ENCODE data around the gene SDK2.
"Not testable (repeated sequence)": the region's sequence is repeated elsewhere in the genome, so short reads cannot be mapped to it uniquely, and the experiment has no call there.

The SDK2 gene

DNA sequence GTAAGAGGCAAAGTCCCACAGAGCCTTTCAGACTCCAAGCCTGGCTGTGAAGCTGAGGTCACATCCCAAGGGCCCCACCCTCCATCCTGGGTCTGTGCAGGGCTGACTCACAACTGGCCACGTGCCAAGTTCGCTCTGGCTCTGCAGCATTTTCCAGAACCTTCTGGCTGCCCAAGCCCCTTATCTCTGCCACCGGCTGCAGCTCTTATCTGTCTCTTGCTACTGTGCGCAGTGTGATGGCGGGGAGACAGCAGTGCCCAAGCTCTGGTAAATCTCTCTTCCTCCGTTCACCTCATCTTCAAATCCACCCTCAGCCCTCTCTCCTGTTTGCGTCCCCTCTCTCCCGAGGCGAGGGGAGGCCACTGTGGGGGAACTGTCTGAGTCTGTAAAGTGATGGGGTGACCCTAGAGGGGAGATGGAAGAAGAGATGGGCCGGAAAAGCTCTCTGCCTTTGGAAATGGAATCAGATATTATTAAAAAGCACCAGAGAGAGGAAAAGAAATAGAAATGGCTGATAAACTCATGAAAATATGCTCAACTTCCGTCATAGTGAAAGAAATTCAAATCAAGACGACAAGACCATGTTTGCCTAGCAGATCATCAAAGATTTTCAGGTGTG is 169.8 kb downstream of the SDK2 start:
- peak; percentile 21 for DNase-seq

DNA sequence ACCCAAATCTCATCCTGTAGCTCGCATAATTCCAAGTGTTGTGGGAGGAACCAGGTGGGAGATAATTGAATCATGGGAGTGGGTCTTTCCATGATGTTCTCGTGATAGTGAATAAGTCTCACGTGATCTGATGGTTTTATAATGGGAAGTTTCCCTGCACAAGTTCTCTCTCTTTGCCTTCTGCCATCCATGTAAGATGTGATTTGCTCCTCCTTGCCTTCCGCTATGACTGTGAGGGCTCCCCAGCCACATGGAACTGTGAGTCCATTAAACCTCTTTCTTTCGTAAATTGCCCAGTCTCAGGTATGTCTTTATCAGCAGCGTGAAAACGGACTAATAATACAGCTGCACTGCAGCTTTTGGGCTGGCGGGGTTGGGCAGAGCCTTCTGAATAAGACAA is 171.5 kb downstream of the SDK2 start:
- DNase-seq = not testable (repeated sequence)

DNA sequence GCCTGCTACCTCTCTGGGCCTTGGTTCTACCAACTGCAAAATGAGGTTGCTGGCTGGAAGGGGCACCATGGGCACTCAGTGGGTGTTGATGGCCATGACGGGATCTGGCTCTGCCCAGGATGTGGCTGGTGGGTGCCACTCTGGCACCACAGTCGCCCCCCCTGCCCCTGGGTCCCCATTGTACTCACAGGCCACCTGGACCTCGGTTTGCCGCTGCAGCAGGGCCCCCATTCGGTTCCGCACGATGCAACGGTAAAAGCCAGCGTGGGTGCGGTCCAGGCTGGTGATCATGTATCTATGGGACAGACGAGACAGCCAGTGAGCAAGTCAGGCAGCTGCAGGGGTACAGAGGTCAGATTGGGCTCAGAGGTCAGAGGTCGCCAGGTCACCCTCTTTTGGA is 172.3 kb downstream of the SDK2 start:
- DNase-seq = no peak

GRCh38 chr17:73470316-73470826 is 173.9 kb downstream of the SDK2 start:
- DNase-seq = no peak

GRCh38 chr17:73469311-73469710 is 174.9 kb downstream of the SDK2 start:
- DNase-seq = no peak

GRCh38 chr17:73468221-73468620 is 176.0 kb downstream of the SDK2 start:
- no peak for DNase-seq

GRCh38 chr17:73467651-73468050 is 176.6 kb downstream of the SDK2 start:
- no peak for DNase-seq

DNA sequence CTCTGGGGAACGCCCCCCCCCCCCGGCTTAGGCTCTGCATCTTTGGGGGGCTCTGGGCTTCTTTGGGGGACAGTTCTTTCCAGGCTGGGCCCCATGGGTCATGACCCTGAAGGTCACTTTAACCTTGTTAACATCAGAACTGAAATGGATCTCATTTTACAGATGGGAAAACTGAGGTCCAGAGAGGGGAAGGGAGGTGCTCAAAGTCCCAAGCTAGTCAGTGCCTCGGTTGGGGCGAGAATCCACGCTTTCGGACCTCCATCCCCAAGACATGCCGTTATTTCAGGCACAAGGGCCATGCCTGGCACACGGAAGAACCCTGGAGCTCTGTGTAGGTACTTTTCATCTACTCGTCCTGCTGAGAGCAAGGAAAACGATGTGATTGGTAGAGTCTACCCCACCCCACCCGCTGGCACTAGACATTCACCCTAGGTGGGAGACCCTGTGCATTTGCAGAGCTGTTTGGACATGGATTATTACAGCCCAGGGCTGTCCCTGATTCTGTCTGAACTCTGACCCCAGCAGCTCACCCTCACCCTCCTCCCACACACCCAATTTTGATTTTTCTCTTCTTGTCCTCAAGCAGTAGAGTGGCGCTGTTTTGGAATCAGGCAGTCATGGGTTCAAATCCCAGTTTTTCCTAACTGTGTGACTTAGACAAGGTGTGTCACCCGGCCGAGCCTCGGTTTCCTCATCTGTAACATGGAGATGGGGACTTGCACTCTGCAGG is 177.4 kb downstream of the SDK2 start:
- DNase-seq = no peak

DNA sequence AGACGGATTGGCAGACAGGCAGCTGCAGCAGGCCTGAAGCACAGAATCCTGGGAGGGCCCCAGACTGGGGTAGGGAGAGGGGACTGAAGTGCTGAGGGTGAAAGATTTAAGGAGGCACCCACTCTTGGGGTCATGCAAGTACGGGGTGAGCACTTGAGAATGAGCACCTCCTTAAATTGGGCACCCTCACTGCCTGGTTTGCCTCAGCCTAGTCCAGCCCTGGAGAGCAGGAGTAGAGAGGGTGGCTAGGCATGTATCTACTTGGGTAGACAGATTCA is 178.4 kb downstream of the SDK2 start:
- no peak for DNase-seq

GRCh38 chr17:73465130-73465952 is 178.9 kb downstream of the SDK2 start:
- DNase-seq = no peak

- DNase-seq = no peak
These were observed 179.8 kb downstream of the SDK2 start for GRCh38 chr17:73464447-73464846.

DNA sequence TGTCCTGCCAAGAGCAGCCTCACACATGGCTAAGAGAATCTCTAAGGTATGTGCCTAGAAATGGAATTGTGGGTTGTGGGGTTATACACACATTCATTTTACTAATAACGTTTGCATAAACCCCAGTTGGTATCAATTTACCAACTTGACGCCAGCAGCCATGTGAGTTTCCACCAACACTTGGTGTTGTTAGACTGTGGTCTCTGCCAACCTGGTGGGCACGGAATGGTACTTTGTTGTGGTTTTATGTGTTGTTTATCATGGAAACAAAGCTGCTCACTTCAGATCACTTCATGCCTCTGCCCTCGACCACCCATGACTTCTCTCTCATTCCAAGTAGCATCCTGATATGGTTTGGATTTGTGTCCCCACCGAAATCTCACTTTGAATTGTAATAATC is 180.4 kb downstream of the SDK2 start:
- no peak for DNase-seq

DNA sequence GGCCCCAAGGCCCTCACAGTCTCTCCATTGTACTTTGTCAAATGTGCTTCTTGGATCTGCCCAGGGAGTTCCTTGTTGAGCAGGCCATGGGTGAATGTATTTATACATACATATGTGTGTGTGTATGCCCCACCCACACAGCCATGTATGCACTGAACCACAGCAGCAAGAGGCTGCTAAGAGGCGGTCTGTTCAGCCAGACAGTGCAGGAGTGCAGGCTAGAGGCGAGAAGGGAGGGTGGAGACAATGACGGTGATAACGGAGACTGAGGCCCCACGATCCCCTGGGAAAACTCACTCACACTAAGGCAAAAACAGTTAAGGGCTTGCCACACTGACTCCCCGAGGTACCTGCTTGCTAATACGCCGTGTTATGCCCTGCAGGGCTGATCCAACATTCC is 181.4 kb downstream of the SDK2 start:
- DNase-seq = no peak

DNA sequence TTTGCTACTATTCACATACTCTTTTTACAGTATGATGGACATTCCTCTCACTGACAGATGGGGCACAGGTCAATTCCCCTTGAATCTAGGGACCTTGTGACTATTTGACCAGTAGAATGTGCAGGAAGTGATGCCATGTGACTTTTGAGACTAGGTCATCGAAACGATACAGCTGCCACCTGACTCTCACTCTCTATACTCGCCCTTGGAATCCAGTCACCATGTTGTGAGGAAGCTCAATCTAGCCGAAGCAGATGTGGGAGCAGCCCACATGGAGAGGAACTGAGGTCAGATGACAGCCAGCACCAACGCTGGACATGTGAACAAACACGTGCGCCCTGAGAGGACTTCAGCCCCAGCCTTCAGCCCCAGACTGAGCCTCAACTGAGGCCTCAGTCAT is 184.3 kb downstream of the SDK2 start:
- DNase-seq = no peak

- no peak for DNase-seq
These were observed 188.5 kb downstream of the SDK2 start for GRCh38 chr17:73455767-73456166.

DNA sequence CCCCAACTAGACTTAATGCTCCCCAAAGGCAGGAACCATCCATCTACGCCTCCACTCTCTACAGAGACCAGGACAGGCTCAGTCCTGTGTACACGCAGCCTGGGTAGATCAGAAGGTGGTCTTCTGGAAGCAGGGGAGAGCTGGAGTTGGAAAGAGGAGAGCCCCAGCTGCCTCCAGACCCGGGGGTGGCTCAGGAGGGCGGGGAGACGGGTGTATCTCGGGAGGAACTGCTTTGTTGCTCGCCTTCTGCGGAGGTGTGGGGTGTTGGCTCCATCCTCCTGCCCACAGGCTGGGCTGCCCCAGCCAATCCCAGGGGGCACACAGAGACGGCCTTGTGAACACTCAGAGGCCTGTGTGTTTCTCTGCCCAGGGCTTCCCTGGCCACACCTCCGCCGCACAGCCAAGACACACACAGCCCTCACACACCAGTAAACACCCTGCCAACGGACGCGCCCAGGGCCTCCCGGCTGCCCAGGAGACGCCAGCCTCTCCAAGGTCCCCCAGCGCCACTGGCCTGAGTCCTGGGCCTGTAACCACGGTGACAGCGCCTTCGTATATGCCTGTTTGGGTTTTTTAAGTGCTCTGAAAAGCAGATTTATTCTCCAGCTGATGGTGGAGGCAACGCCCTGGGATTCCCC is 189.1 kb downstream of the SDK2 start:
- no peak for DNase-seq

DNA sequence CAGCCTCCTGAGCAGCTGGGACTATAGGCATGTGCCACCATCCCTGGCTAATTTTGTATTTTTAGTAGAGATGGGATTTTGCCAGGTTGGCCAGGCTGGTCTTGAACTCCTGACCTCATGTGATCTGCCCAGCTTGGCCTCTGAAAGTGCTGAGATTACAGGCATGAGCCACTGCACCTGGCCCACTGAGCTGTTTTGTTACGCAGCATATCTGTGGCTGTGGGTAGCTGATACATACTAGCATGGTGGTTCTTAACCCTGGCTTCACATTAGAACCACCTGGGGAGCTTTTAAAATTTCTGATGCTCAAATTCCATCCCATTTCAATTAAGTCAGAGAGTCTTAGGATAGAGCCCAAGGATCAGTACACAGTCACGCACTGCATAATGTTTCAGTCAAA is 190.8 kb downstream of the SDK2 start:
- not testable (repeated sequence) for DNase-seq

- DNase-seq = no peak
These were observed 191.2 kb downstream of the SDK2 start for GRCh38 chr17:73453090-73453489.

GRCh38 chr17:73452009-73452408 is 192.2 kb downstream of the SDK2 start:
- no peak for DNase-seq

- no peak for DNase-seq
These were observed 196.9 kb downstream of the SDK2 start for GRCh38 chr17:73447319-73447718.

GRCh38 chr17:73446617-73447016 is 197.6 kb downstream of the SDK2 start:
- no peak for DNase-seq

GRCh38 chr17:73445466-73445865 is 198.8 kb downstream of the SDK2 start:
- DNase-seq = no peak

DNA sequence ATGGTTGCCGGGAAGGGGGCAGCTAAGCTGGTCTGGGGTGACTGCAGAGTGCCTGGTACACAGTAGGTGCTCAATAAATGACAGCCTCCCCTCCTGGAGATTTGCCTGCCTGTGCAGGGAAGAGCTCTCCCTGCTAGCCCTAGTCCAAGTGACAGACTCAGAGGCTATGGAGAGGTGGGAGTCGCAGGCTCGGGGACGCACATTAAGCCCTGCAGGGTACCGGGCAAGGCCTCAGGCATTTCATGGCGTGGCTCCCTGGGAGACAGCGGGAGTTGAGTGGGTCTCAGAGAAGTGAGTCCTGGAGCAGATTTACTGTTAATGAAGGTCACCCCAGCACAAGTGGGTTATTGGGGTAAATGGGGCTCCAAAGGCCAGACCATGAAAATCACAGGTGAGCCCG is 200.2 kb downstream of the SDK2 start:
- no peak for DNase-seq

- no peak for DNase-seq
These were observed 204.6 kb downstream of the SDK2 start for GRCh38 chr17:73439597-73439996.

Measured in EL (cell line).